GM15510 (cell line): ENCODE data around the gene CDT1.

Experiments
- POLR2A ChIP-seq: IDR thresholded peaks from 3 replicates; pipeline ENCODE4 v1.6.1; 2011; ENCODE audit warnings: borderline replicate concordance; ENCODE audit not compliant: insufficient read length; ENCODE audit errors: extremely low read depth

Gene CDT1

GRCh38 chr16:88787579-88788314 lies 15.8 kb upstream of the CDT1 start:
- no peak for TF ChIP-seq POLR2A

GRCh38 chr16:88789594-88789993 lies 14.0 kb upstream of the CDT1 start:
- no peak for TF ChIP-seq POLR2A

- TF ChIP-seq POLR2A, result no peak
Measured at GRCh38 chr16:88790312-88791211, 13.0 kb upstream of the CDT1 start.

- no peak for TF ChIP-seq POLR2A
Measured at GRCh38 chr16:88792078-88792550, 11.5 kb upstream of the CDT1 start.

GRCh38 chr16:88792668-88793250 lies 10.8 kb upstream of the CDT1 start:
- no peak for TF ChIP-seq POLR2A

GRCh38 chr16:88793251-88793954 lies 10.2 kb upstream of the CDT1 start:
- no peak for TF ChIP-seq POLR2A

- TF ChIP-seq POLR2A, result no peak
Measured at GRCh38 chr16:88796278-88796677, 7.3 kb upstream of the CDT1 start.

GRCh38 chr16:88798073-88798472 lies 5.5 kb upstream of the CDT1 start:
- no peak for TF ChIP-seq POLR2A

GRCh38 chr16:88798772-88799455 lies 4.7 kb upstream of the CDT1 start:
- no peak for TF ChIP-seq POLR2A

GRCh38 chr16:88799569-88800276 lies 3.9 kb upstream of the CDT1 start:
- no peak for TF ChIP-seq POLR2A

- no peak for TF ChIP-seq POLR2A
Measured at GRCh38 chr16:88800277-88800592, 3.4 kb upstream of the CDT1 start.

- peak; percentile 21 for TF ChIP-seq POLR2A
Measured at GRCh38 chr16:88804173-88804551, 573 bp downstream of the CDT1 start.

- TF ChIP-seq POLR2A, result no peak
Measured at GRCh38 chr16:88804552-88805339, 1.2 kb downstream of the CDT1 start.
